Endothelial cell of umbilical vein (primary cell): ENCODE data around the gene OSTC.

Source experiments
- EZH2 ChIP-seq: IDR thresholded peaks from 2 replicates; pipeline ENCODE4 v1.6.1; 2012; ENCODE audit warnings: borderline replicate concordance, low read depth, mild to moderate bottlenecking, moderate library complexity, low read length, inconsistent platforms; ENCODE audit not compliant: severe bottlenecking
- FOS ChIP-seq: IDR thresholded peaks from 2 replicates; pipeline ENCODE4 v1.6.1; 2011; ENCODE audit warnings: mild to moderate bottlenecking, low read length, moderate library complexity, borderline replicate concordance; ENCODE audit not compliant: insufficient read depth
- JUN ChIP-seq: IDR thresholded peaks from 2 replicates; pipeline ENCODE4 v1.6.1; 2011; ENCODE audit warnings: borderline replicate concordance, low read depth; ENCODE audit not compliant: insufficient read length, insufficient read depth
- MYC ChIP-seq: IDR thresholded peaks from one replicate; pipeline ENCODE4 v1.6.1; 2011; ENCODE audit warnings: mild to moderate bottlenecking, low read depth, low read length
- POLR2A ChIP-seq: IDR thresholded peaks from 2 replicates; pipeline ENCODE4 v1.6.1; 2012; ENCODE audit warnings: low read depth, mild to moderate bottlenecking, control low read depth, low read length
- TF ChIP-seq, protein P1 (sequence below), 2 donors: IDR thresholded peaks; 1 replicate in 1 of 2; 2 replicates in 1 of 2; pipeline ENCODE4 v1.5.1; 2011; ENCODE audit warnings: low read length in 2 of 2, mild to moderate bottlenecking in 2 of 2, moderate library complexity in 2 of 2, control low read depth in 1 of 2, inconsistent platforms in 1 of 2, low read depth in 1 of 2; ENCODE audit not compliant: insufficient read depth in 1 of 2; ENCODE audit errors: extremely low read depth in 1 of 2
- TF ChIP-seq, protein P2 (sequence below): IDR thresholded peaks from 2 replicates; pipeline ENCODE4 v1.6.1; 2011; ENCODE audit not compliant: insufficient read depth, insufficient read length

- TF ChIP-seq EZH2 (no peak), POLR2A (no peak), MYC (no peak), FOS (no peak), JUN (no peak)
- TF ChIP-seq, protein P1, sequence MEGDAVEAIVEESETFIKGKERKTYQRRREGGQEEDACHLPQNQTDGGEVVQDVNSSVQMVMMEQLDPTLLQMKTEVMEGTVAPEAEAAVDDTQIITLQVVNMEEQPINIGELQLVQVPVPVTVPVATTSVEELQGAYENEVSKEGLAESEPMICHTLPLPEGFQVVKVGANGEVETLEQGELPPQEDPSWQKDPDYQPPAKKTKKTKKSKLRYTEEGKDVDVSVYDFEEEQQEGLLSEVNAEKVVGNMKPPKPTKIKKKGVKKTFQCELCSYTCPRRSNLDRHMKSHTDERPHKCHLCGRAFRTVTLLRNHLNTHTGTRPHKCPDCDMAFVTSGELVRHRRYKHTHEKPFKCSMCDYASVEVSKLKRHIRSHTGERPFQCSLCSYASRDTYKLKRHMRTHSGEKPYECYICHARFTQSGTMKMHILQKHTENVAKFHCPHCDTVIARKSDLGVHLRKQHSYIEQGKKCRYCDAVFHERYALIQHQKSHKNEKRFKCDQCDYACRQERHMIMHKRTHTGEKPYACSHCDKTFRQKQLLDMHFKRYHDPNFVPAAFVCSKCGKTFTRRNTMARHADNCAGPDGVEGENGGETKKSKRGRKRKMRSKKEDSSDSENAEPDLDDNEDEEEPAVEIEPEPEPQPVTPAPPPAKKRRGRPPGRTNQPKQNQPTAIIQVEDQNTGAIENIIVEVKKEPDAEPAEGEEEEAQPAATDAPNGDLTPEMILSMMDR (IDR thresholded peaks at IDR 0.05; ENCODE audit: extremely low read depth in 1 of 2, insufficient read depth in 1 of 2, low read depth in 1 of 2, low read length in 2 of 2) = no peak
- TF ChIP-seq, protein P2, sequence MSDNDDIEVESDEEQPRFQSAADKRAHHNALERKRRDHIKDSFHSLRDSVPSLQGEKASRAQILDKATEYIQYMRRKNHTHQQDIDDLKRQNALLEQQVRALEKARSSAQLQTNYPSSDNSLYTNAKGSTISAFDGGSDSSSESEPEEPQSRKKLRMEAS = no peak
Observed at GRCh38 chr4:108695062-108695461, 44.7 kb downstream of the OSTC start.
